C4-2B (cell line): ENCODE results near the gene FZD10.

Experiments used
- ZFX ChIP-seq: fragments of 450-650 bp; IDR thresholded peaks from 2 replicates; pipeline ENCODE4 v1.6.1; 2017
- TF ChIP-seq, protein P1 (sequence below): fragments of 450-650 bp; conservative IDR thresholded peaks from 2 replicates; pipeline ENCODE4 v1.5.1; 2017; ENCODE audit warnings: mild to moderate bottlenecking

- TF ChIP-seq, protein P1, sequence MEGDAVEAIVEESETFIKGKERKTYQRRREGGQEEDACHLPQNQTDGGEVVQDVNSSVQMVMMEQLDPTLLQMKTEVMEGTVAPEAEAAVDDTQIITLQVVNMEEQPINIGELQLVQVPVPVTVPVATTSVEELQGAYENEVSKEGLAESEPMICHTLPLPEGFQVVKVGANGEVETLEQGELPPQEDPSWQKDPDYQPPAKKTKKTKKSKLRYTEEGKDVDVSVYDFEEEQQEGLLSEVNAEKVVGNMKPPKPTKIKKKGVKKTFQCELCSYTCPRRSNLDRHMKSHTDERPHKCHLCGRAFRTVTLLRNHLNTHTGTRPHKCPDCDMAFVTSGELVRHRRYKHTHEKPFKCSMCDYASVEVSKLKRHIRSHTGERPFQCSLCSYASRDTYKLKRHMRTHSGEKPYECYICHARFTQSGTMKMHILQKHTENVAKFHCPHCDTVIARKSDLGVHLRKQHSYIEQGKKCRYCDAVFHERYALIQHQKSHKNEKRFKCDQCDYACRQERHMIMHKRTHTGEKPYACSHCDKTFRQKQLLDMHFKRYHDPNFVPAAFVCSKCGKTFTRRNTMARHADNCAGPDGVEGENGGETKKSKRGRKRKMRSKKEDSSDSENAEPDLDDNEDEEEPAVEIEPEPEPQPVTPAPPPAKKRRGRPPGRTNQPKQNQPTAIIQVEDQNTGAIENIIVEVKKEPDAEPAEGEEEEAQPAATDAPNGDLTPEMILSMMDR: no peak
- TF ChIP-seq ZFX: no peak
Measured at GRCh38 chr12:130143136-130143535, 19.1 kb upstream of the FZD10 start.
